Activated CD8-positive, alpha-beta memory T cell treated with anti-CD3 and anti-CD28 coated beads, Interleukin-2, amount 50 U/mL, for 24 hours (primary cell): ENCODE measurements around the gene CLIP2.
A peak's percentile ranks its signal among the peaks of the same experiment; 100 is the strongest.
"Not testable (repeated sequence)": the region's sequence is repeated elsewhere in the genome, so short reads cannot be mapped to it uniquely, and the experiment has no call there.

Experiments
- DNase-seq: peaks from one replicate; pipeline ENCODE4 v3.0.0-alpha.2; 2020; ENCODE audit errors: extremely low read depth

The CLIP2 gene

GRCh38 chr7:74371381-74372341, 82.5 kb downstream of the CLIP2 start:
- no peak for DNase-seq

GRCh38 chr7:74372511-74373111, 83.4 kb downstream of the CLIP2 start:
- DNase-seq, result no peak

- DNase-seq, result no peak
Observed at GRCh38 chr7:74373536-74373935, 84.3 kb downstream of the CLIP2 start.

GRCh38 chr7:74375726-74376220, 86.6 kb downstream of the CLIP2 start:
- no peak for DNase-seq

- DNase-seq, result no peak
Observed at GRCh38 chr7:74376256-74377036, 87.2 kb downstream of the CLIP2 start.

GRCh38 chr7:74379938-74380337, 90.7 kb downstream of the CLIP2 start:
- DNase-seq, result no peak

- no peak for DNase-seq
Observed at GRCh38 chr7:74380720-74381119, 91.5 kb downstream of the CLIP2 start.

GRCh38 chr7:74384086-74384485, 94.9 kb downstream of the CLIP2 start:
- not testable (repeated sequence) for DNase-seq

DNA sequence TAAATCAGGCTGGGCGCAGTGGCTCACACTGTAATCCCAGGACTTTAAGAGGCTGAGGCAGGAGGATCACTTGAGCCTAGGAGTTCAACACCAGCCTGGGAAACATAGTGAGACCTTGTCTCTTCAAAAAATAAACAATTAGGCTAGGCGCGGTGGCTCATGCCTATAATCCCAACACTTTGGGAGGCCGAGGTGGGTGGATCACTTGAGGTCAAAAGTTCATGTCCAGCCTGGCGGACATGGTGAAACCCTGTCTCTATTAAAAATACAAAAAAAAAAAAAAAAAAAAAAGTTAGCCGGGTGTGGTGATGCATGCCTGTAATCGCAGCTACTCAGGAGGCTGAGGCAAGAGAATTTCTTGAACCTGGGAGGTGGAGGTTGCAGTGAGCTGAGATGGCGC, 95.6 kb downstream of the CLIP2 start:
- not testable (repeated sequence) for DNase-seq

DNA sequence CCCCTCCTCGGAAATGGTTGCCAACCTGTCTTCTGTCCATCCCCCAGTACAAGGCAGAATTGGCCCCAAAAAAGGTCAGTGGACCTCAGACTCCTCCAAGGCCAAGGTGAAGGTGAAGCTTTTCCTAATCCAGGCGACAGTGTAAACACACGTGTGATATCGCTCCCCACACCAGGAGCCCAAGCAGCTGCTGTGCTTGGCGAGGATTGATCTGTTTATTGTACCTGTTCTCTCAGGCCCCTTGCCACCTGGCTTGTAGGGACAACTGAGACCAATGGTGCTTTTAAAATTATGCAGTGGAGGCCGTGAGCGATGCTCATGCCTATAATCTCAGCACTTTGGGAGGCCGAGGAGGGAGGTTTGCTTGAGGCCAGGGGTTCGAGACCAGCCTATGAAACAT, 98.4 kb downstream of the CLIP2 start:
- no peak for DNase-seq

DNA sequence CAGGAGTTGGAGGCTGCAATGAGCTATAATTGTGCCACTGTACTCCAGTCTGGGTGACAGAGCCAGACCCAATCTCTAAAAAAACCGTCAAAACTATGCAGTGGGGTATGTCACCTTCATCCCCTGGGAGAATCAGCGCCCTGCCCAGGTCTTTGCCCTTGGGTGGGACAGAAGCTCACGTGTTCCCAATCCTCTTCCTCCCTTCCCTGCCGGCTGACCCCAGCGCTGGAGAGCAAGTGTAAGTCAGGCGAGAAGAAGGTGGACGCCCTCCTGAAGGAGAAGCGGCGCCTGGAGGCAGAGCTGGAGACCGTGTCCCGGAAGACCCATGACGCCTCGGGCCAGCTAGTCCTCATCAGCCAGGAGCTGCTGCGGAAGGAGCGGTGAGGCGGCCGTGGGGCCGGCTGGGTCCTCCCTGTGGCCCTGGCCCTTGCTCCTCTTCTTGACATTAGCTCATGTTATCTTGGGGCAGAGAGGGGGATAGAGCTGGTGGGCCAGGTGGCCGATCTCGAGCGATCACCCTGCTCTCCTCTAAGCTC, 99.7 kb downstream of the CLIP2 start:
- no peak for DNase-seq

GRCh38 chr7:74393722-74394121, 104.5 kb downstream of the CLIP2 start:
- not testable (repeated sequence) for DNase-seq

GRCh38 chr7:74394601-74395000, 105.4 kb downstream of the CLIP2 start:
- DNase-seq, result not testable (repeated sequence)

- DNase-seq, result no peak
Observed at GRCh38 chr7:74395745-74396311, 106.6 kb downstream of the CLIP2 start.

GRCh38 chr7:74396993-74397392, 107.8 kb downstream of the CLIP2 start:
- DNase-seq, result no peak

GRCh38 chr7:74398426-74398825, 109.2 kb downstream of the CLIP2 start:
- no peak for DNase-seq

DNA sequence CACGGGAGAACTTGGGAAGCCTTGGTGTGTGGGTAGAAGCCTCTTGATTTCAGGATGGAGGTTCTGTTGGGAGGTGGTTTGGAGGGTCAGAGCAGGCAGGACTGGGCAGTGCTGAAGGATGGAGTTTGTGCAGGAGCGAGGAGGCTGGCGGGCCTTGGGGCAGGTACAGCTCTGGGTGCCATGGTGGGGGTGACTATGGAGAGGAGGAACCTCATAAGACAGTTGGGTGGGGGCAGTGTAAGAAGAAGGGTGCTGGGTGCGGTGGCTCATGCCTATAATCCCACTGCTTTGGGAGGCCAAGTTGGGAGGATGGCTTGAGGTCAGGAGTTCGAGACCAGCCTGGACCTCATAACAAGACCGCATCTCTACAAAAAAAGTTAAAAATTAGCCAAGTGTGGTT, 109.8 kb downstream of the CLIP2 start:
- no peak for DNase-seq

DNA sequence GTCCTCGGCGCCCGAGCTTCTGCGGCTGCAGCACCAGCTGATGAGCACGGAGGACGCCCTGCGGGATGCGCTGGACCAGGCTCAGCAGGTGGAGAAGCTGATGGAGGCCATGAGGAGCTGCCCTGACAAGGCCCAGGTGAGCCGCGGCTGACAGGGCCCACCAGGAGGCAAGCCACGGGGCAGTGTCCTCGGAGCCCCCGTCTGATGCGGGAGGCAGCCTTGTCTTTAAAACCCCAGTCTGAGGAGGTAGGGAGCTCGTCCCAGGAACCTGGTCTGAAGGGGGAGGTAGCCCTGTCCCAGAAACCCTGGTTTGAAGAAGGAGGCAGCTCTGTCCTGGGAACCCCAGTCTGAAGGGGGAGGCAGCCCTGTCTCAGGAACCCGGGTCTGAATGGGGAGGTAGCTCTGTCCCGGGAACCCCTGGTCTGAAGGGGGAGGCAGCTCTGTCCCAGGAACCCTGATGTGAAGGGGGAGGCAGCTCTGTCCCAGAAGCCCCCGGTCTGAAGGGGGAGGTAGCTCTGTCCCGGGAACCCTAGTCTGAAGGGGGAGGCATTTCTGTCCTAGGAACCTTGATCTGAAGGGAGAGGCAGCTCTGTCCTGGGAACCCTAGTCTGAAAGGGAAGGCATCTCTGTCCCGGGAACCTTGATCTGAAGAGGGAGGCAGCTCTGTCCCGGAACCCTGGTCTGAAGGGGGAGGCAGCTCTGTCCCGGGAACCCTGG, 111.4 kb downstream of the CLIP2 start:
- no peak for DNase-seq

GRCh38 chr7:74401137-74401859, 112.1 kb downstream of the CLIP2 start:
- peak; percentile 53 for DNase-seq

DNA sequence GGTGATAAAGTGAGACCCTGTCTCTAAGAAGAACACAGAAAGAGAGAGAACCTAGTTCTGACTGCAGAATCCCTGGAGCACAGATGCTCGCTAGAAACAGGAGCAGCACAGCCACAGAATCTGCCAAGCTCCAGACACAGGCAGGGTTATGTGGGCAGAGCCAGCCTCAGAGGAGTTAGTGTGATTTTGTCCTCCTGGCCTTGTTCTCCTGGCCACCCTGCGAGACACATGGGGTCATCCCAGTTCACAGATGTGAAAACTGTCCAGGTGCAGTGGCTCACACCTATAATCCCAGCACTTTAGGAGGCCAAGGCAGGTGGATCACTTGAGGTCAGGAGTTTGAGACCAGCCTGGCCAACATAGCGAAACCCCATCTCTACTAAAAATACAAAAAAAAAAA, 113.5 kb downstream of the CLIP2 start:
- DNase-seq, result not testable (repeated sequence)
